ENCODE measurements around the gene CYP26A1. TPM values are rescaled to one million over a fixed set of nuclear protein-coding genes. Genes with fewer than 3 reads are reported as not detected.

CYP26A1 gene
- under 1 TPM in 1 of 7 donors, not detected in 6; 0.22 TPM for total RNA-seq
- not detected for polyA plus RNA-seq
- long read RNA-seq, donor 1 = 0 reads
- long read RNA-seq, donor 2, transcript CYP26A1-201 (7 exons, 2,125 nt) = major isoform, 5 of 5 reads
- long read RNA-seq, donor 2, partial matches to known transcripts = 0 of 5 reads
- long read RNA-seq, donor 2, other reads (novel, unspliced or antisense) = 0 of 5 reads
- long read RNA-seq, donor 3 = 0 reads

- no peaks in the 10 kb centered on the region for H3K9me3 ChIP-seq
- TF ChIP-seq, protein P1, sequence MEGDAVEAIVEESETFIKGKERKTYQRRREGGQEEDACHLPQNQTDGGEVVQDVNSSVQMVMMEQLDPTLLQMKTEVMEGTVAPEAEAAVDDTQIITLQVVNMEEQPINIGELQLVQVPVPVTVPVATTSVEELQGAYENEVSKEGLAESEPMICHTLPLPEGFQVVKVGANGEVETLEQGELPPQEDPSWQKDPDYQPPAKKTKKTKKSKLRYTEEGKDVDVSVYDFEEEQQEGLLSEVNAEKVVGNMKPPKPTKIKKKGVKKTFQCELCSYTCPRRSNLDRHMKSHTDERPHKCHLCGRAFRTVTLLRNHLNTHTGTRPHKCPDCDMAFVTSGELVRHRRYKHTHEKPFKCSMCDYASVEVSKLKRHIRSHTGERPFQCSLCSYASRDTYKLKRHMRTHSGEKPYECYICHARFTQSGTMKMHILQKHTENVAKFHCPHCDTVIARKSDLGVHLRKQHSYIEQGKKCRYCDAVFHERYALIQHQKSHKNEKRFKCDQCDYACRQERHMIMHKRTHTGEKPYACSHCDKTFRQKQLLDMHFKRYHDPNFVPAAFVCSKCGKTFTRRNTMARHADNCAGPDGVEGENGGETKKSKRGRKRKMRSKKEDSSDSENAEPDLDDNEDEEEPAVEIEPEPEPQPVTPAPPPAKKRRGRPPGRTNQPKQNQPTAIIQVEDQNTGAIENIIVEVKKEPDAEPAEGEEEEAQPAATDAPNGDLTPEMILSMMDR (IDR thresholded peaks at IDR 0.05) = no peak
- no peak for TF ChIP-seq POLR2A (IDR thresholded peaks at IDR 0.05)
- no peak for TF ChIP-seq EP300 (IDR thresholded peaks at IDR 0.05)
- H3K4me3 ChIP-seq = peak within 1 kb of the TSS; percentile 9
- no peaks in the 10 kb centered on the region for H3K36me3 ChIP-seq
- no peaks in the 10 kb centered on the region for H3K27me3 ChIP-seq
- 0 to 1% (median 1%) methylated on average over 48 to 52 of the region's 52 CpGs for WGBS, 3 donors
- DNase-seq = no peak
- intact Hi-C loops (cut with DNase I) = no loop called here
- no peak within 1 kb of the TSS for H3K27ac ChIP-seq
- peaks cover 11% of the 10 kb centered on the region for H3K4me1 ChIP-seq (ENCODE audit: insufficient read depth)
Observed at GRCh38 chr10:93073539-93074146, at the start of gene CYP26A1. CYP26A1 (plus strand) TSS chr10:93073893; CDS start chr10:93073935, 42 bp downstream.

- no peak overlapping the region for H3K4me3 ChIP-seq
- no peaks in the 10 kb centered on the region for H3K9me3 ChIP-seq
- no peak for DNase-seq
- H3K27me3 ChIP-seq = no peaks in the 10 kb centered on the region
- H3K27ac ChIP-seq = no peak overlapping the region
- H3K36me3 ChIP-seq = no peaks in the 10 kb centered on the region
- intact Hi-C loops (cut with DNase I) = no loop called here
- no peaks in the 10 kb centered on the region for H3K4me1 ChIP-seq (ENCODE audit: insufficient read depth)
- TF ChIP-seq EP300 (IDR thresholded peaks at IDR 0.05) (no peak), POLR2A (IDR thresholded peaks at IDR 0.05) (no peak)
- TF ChIP-seq, protein P1 (IDR thresholded peaks at IDR 0.05) = no peak
- 52 to 72% (median 54%) methylated on average over 2 of the region's 2 CpGs for WGBS, 3 donors
Observed at GRCh38 chr10:93026072-93026471, 47.6 kb upstream of the CYP26A1 start.

GRCh38 chr10:93027508-93027907, 46.2 kb upstream of the CYP26A1 start:
- H3K36me3 ChIP-seq = no peaks in the 10 kb centered on the region
- peaks cover 2% of the 10 kb centered on the region for H3K4me1 ChIP-seq (ENCODE audit: insufficient read depth)
- TF ChIP-seq, protein P1 (IDR thresholded peaks at IDR 0.05) = no peak
- TF ChIP-seq POLR2A (IDR thresholded peaks at IDR 0.05) = no peak
- no peak for TF ChIP-seq EP300 (IDR thresholded peaks at IDR 0.05)
- H3K4me3 ChIP-seq = no peak overlapping the region
- H3K27me3 ChIP-seq = no peaks in the 10 kb centered on the region
- intact Hi-C loops (cut with DNase I) = no loop called here
- H3K9me3 ChIP-seq = no peaks in the 10 kb centered on the region
- H3K27ac ChIP-seq = no peak overlapping the region
- DNase-seq = no peak

- no peaks in the 10 kb centered on the region for H3K9me3 ChIP-seq
- H3K4me3 ChIP-seq = no peak overlapping the region
- no peaks in the 10 kb centered on the region for H3K27me3 ChIP-seq
- intact Hi-C loops (cut with DNase I) = no loop called here
- WGBS, 3 donors = 68 to 79% (median 70%) methylated on average over 2 of the region's 2 CpGs
- H3K36me3 ChIP-seq = no peaks in the 10 kb centered on the region
- no peak overlapping the region for H3K27ac ChIP-seq
- peaks cover 2% of the 10 kb centered on the region for H3K4me1 ChIP-seq (ENCODE audit: insufficient read depth)
- TF ChIP-seq, protein P1 (IDR thresholded peaks at IDR 0.05) = no peak
- TF ChIP-seq POLR2A (IDR thresholded peaks at IDR 0.05) (no peak), EP300 (IDR thresholded peaks at IDR 0.05) (no peak)
- DNase-seq = no peak
Observed at GRCh38 chr10:93028883-93029282, 44.8 kb upstream of the CYP26A1 start.

Data from ovary (tissue), 10 donors.